K562 (cell line): ENCODE measurements around the gene PLPPR2. TPM values are rescaled to one million over a fixed set of nuclear protein-coding genes. Genes with fewer than 3 reads are reported as not detected.

Experiments used
- ATAC-seq: fragments of 200-7000 bp; cut with Tn5 transposase; 3 replicates; pipeline ENCODE4 v1.9.1; 2020; ENCODE audit warnings: moderate library complexity
- BruUV-seq: library from RNA; stranded (reverse); fragments of 400-500 nt; replicated peaks from 2 replicates; lab custom pipeline; 2021; lab: Mats Ljungman, UMichigan
- CTCF ChIA-PET: fragments of 300-600 bp; formaldehyde crosslinking; extraction: SDS; loops from one replicate; lab custom pipeline; 2021; ENCODE audit warnings: low intra/inter-chr PET ratio; lab: Yijun Ruan, JAX
- POLR2A ChIA-PET: fragments of 300-600, 350-650 bp; sonication (Branson Sonifier 250); formaldehyde crosslinking; extraction: SDS; loops from one replicate; lab custom pipeline; 2021; ENCODE audit warnings: antibody characterized with exemption, inconsistent platforms; lab: Yijun Ruan, JAX
- DNase-seq, 4 experiments: peaks; one replicate each; pipeline versions ENCODE4 v3.0.0 to v3.0.0-alpha.2; 2011 to 2018; ENCODE audit warnings: low spot score in 3 of 4, mixed read lengths in 3 of 4; ENCODE audit errors: extremely low read depth in 1 of 4
- FAIRE-seq: peaks from 2 replicates; lab custom pipeline; 2011; peaks lifted over from hg19 to GRCh38; lab: Jason Lieb, UNC
- H2AFZ ChIP-seq: 2 replicates; pipeline ENCODE4 v1.6.0; 2011; ENCODE audit warnings: low read depth, low read length, control low read depth, inconsistent platforms
- H3K27ac ChIP-seq: fragments of 200-600 bp; 3 replicates; pipeline ENCODE4 v1.8.0; 2011; ENCODE audit warnings: low read depth, mild to moderate bottlenecking, control low read depth, inconsistent platforms, low read length, moderate library complexity, mixed read lengths; ENCODE audit errors: extremely low read depth
- H3K27me3 ChIP-seq, 2 experiments: fragments of 300-600 bp in 1 of 2; 2 replicates in 1 of 2; 3 replicates in 1 of 2; pipeline versions ENCODE4 v1.6.0 to v1.8.0; 2011; ENCODE audit warnings: inconsistent platforms in 2 of 2, low read length in 2 of 2, mild to moderate bottlenecking in 1 of 2, mixed read lengths in 1 of 2, moderate library complexity in 1 of 2; ENCODE audit not compliant: control insufficient read depth in 2 of 2, insufficient read depth in 2 of 2
- H3K36me3 ChIP-seq: fragments of 300-600 bp; 3 replicates; pipeline ENCODE4 v1.8.0; 2011; ENCODE audit warnings: mild to moderate bottlenecking, low read length, inconsistent platforms; ENCODE audit not compliant: control insufficient read depth, insufficient read depth
- H3K4me1 ChIP-seq, 2 experiments: fragments of 200-600 bp in 1 of 2; replicated peaks in 1 of 2; 2 replicates in 1 of 2; 3 replicates in 1 of 2; pipeline versions ENCODE4 v1.5.1 to v1.8.0; 2011; ENCODE audit warnings: inconsistent platforms in 2 of 2, low read length in 2 of 2, mild to moderate bottlenecking in 1 of 2, mixed read lengths in 1 of 2, moderate library complexity in 1 of 2; ENCODE audit not compliant: control insufficient read depth in 2 of 2, insufficient read depth in 2 of 2
- H3K4me2 ChIP-seq: 2 replicates; pipeline ENCODE4 v1.6.1; 2011; ENCODE audit warnings: low read length, control low read depth, inconsistent platforms, mixed read lengths; ENCODE audit not compliant: insufficient read depth
- H3K4me3 ChIP-seq: fragments of 200-600 bp; sonication (generic), shearing (Covaris generic); 2 replicates; pipeline ENCODE4 v1.5.1; 2016; ENCODE audit warnings: control low read depth, inconsistent platforms
- H3K79me2 ChIP-seq: fragments of 200-600 bp; 3 replicates; pipeline ENCODE4 v1.8.0; 2011; ENCODE audit warnings: low read length, inconsistent platforms; ENCODE audit not compliant: control insufficient read depth, insufficient read depth
- H3K9ac ChIP-seq, 2 experiments: 2 replicates each; pipeline versions ENCODE4 v1.6.0 to v1.6.1; 2011; ENCODE audit warnings: low read depth in 2 of 2, low read length in 2 of 2, control low read depth in 1 of 2, inconsistent platforms in 1 of 2, mild to moderate bottlenecking in 1 of 2, mixed read lengths in 1 of 2; ENCODE audit not compliant: insufficient read depth in 1 of 2
- H3K9me1 ChIP-seq: one replicate; pipeline ENCODE4 v1.6.0; 2011; ENCODE audit warnings: inconsistent platforms, mild to moderate bottlenecking, low read length, moderate library complexity; ENCODE audit not compliant: control insufficient read depth, insufficient read depth
- H3K9me3 ChIP-seq: replicated peaks from 2 replicates; pipeline ENCODE4 v1.5.1; 2011; ENCODE audit warnings: low read depth, low read length, inconsistent platforms; ENCODE audit not compliant: control insufficient read depth, insufficient read depth
- H4K20me1 ChIP-seq: replicated peaks from 2 replicates; pipeline ENCODE4 v1.6.1; 2011; ENCODE audit warnings: low read length, inconsistent platforms, mixed read lengths; ENCODE audit not compliant: control insufficient read depth, insufficient read depth
- ESRRA ChIP-seq: fragments of 450-650 bp; IDR thresholded peaks from 2 replicates; pipeline ENCODE4 v1.6.1; 2014; ENCODE audit warnings: low read depth, mild to moderate bottlenecking, moderate library complexity, borderline replicate concordance
- HNRNPL ChIP-seq: fragments of 200-400 bp; formaldehyde crosslinking; IDR thresholded peaks from 2 replicates; pipeline ENCODE4 v1.6.1; 2017; ENCODE audit warnings: low read depth, mild to moderate bottlenecking, low read length
- NR1H2 ChIP-seq: sonication (generic); formaldehyde crosslinking; IDR thresholded peaks from 2 replicates; pipeline ENCODE4 v1.4.0; 2020; ENCODE audit warnings: mild to moderate bottlenecking, missing genetic modification reagents
- NR2C1 ChIP-seq, 2 experiments: fragments of 450-650 bp; IDR thresholded peaks; 2 replicates each; pipeline ENCODE4 v1.6.1; 2017; ENCODE audit warnings: mild to moderate bottlenecking in 2 of 2, antibody characterized with exemption in 1 of 2, inconsistent platforms in 1 of 2, missing compliant biosample characterization in 1 of 2, missing genetic modification characterization in 1 of 2
- NR2C2 ChIP-seq, 2 experiments: fragments of 200-800 bp in 1 of 2; sonication (Bioruptor generic) in 1 of 2; sonication (generic) in 1 of 2; formaldehyde crosslinking in 1 of 2; IDR thresholded peaks; 2 replicates each; pipeline versions ENCODE4 v1.6.1 to v1.8.0; 2016 to 2022; ENCODE audit warnings: mild to moderate bottlenecking in 1 of 2, missing compliant biosample characterization in 1 of 2, missing genetic modification characterization in 1 of 2, missing genetic modification reagents in 1 of 2
- U2AF2 ChIP-seq: fragments of 200-400 bp; formaldehyde crosslinking; optimal IDR thresholded peaks from 2 replicates; pipeline ENCODE3; 2017; ENCODE audit warnings: low read depth, mild to moderate bottlenecking, low read length
- ZNF584 ChIP-seq: fragments of 200-800 bp; sonication (Bioruptor generic); IDR thresholded peaks from 2 replicates; pipeline ENCODE4 v1.6.1; 2016; ENCODE audit warnings: low read depth, mild to moderate bottlenecking, missing genetic modification characterization, missing compliant biosample characterization
- WGBS: fragments of 100-300 bp; shearing (Covaris generic); methylation state at CpG from one replicate; pipeline ENCODE4 v1.1.6; 2016; ENCODE audit warnings: low coverage, mixed read lengths; ENCODE audit not compliant: insufficient coverage; ENCODE audit errors: missing lambda C conversion rate; 5-methylcytosine and 5-hydroxymethylcytosine counted together
- in situ Hi-C: fragments of 300-500 bp; cut with MboI; formaldehyde crosslinking; loops from 4 replicates; pipeline ENCODE4 v1.15.0; 2018; ENCODE audit warnings: inconsistent platforms, mixed read lengths
- intact Hi-C: fragments of 100-400 bp; cut with micrococcal nuclease; formaldehyde crosslinking; loops from 2 replicates; pipeline ENCODE4 v1.14.2; 2022
- polyA plus RNA-seq, 8 experiments: library from polyadenylated mRNA; depleted of rRNA in 4 of 8; stranded (reverse) in 5 of 8; unstranded in 3 of 8; fragments of >200 nt; fragmentation: Nextera tagmentation in 2 of 8; fragmentation: Illumina TruSeq in 1 of 8; extraction: Ambion mirVana in 2 of 8; extraction: Trizol in 1 of 8; gene quantifications; 2 replicates each; pipeline versions ENCODE4 v1.2.1 to v1.2.3, GENCODE V29; 2011 to 2014; ENCODE audit warnings: inconsistent platforms in 1 of 8, missing spikeins in 1 of 8
- total RNA-seq, 7 experiments: library from RNA; depleted of rRNA in 6 of 7; stranded (reverse); fragments of >200 nt in 6 of 7; fragmentation: Illumina TruSeq in 2 of 7; extraction: Trizol in 2 of 7; gene quantifications; 2 replicates each; pipeline versions ENCODE4 v1.2.1 to v1.2.3, GENCODE V29; 2011 to 2021; ENCODE audit warnings: low replicate concordance in 1 of 7
- TF ChIP-seq, protein P1 (sequence below): sonication (generic); formaldehyde crosslinking; IDR thresholded peaks from 2 replicates; pipeline ENCODE4 v1.8.1; 2023; ENCODE audit warnings: mild to moderate bottlenecking, missing genetic modification reagents, moderate library complexity

The PLPPR2 gene
- total and polyA plus RNA-seq, 9 of the 15 experiments (the other 6 are each of a cell fraction or from before 2014, with no cell fraction given) = 0.49 to 15.9 (median 3.4) TPM

DNA sequence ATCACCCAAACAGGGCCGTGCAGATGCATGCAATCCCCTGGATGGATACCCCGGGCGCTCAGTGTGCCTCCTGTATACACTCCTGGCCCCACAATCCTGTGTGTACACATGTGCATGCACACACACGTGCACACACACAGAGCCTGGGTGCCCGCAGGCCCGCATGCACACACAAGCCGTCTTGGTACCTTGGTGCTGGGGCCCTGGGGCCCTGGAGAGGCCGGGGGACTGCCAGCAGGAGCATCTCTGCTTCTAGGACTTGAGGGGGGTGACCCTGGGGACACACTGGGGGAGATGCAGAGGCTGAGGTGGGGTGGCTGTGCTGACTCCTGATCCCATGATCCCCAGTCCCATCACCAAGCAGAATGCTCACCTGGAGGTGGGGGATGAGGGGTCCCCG lies 44.4 kb downstream of the PLPPR2 start (continued):
- TF ChIP-seq, protein P1, sequence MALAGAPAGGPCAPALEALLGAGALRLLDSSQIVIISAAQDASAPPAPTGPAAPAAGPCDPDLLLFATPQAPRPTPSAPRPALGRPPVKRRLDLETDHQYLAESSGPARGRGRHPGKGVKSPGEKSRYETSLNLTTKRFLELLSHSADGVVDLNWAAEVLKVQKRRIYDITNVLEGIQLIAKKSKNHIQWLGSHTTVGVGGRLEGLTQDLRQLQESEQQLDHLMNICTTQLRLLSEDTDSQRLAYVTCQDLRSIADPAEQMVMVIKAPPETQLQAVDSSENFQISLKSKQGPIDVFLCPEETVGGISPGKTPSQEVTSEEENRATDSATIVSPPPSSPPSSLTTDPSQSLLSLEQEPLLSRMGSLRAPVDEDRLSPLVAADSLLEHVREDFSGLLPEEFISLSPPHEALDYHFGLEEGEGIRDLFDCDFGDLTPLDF (CRISPR knock-in tag) = no peak
- TF ChIP-seq U2AF2 = no peak
- TF ChIP-seq, all 486 proteins: peak for 0

DNA sequence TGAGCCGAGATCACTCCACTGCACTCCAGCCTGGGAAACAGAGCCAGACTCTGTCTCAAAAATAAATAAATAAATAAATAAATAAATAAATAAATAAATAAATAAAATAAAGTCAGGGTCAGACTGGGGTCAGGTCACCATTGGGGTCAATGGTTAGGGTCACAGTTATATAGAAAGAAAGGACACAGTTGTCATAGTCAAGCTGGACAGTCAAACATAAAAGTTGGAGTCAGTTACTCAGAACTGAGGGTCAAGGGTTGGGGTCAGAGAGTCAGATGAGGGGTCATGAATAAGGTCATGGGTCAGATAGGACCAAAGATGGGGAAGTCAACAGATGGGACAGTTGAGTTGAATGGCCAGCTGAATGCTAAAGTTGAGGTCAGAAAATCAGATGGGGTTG lies 45.6 kb downstream of the PLPPR2 start:
- Histone ChIP-seq H3K4me2 (no peak overlapping the region), H3K4me1 (peaks cover 6 to 19% of the 10 kb centered on the region in 2 experiments; a peak in 4 of 5 replicates), H2AFZ (no peak overlapping the region), H3K4me3 (no peak overlapping the region), H3K36me3 (no peaks in the 10 kb centered on the region), H3K27me3 (no peaks in the 10 kb centered on the region), H3K79me2 (no peaks in the 10 kb centered on the region), H3K27ac (no peak overlapping the region), H3K9me1 (no peaks in the 10 kb centered on the region)
- 18% methylated on average over 1 of the region's 1 CpG for WGBS
- BruUV-seq = no TSS peak
- in situ Hi-C loops (no loop called here), intact Hi-C loops (no loop called here)
- ATAC-seq (no peak), DNase-seq (peak in 3 of 4 experiments; percentile 11 to 41 (median 37)), FAIRE-seq (no peak)
- TF ChIP-seq NR2C2 (CRISPR knock-in tag; IDR thresholded peaks at IDR 0.05) (peak; percentile 92), NR2C2 (tag; IDR thresholded peaks at IDR 0.05) (peak; percentile 82), NR2C1 (IDR thresholded peaks at IDR 0.05) (peak; percentile 93), NR2C1 (tag; IDR thresholded peaks at IDR 0.05) (peak; percentile 92), ESRRA (peak; percentile 64), HNRNPL (no peak), NR1H2 (CRISPR knock-in tag) (0 out of 2 replicates have a peak, but pooled peaks have one; percentile 53), ZNF584 (CRISPR knock-in tag) (no peak)
- TF ChIP-seq, all 486 proteins: peak for 4
- POLR2A ChIA-PET = interaction anchor here (1.0 kb wide), 1 partner anchor 26 kb away, joined by 3 read pairs; no protein-coding TSS in a partner anchor
- Histone ChIP-seq H3K9me3 (no peaks in the 10 kb centered on the region), H3K9ac (no peak overlapping the region), H4K20me1 (no peaks in the 10 kb centered on the region)
- CTCF ChIA-PET = no interaction called here
